H1 (cell line): ENCODE data around the gene FAM219A.

Source experiments
- CBX8 ChIP-seq: fragments of 300-800, 300-1000 bp; sonication (generic); IDR thresholded peaks from 2 replicates; pipeline ENCODE4 v1.7.1; 2016; ENCODE audit warnings: low read depth, low read length, borderline replicate concordance
- CTBP2 ChIP-seq: IDR thresholded peaks from 2 replicates; pipeline ENCODE4 v1.7.0; 2011; ENCODE audit warnings: borderline replicate concordance, mild to moderate bottlenecking, moderate library complexity, mixed read lengths, low read length; ENCODE audit not compliant: insufficient read depth, insufficient read length
- CTCF ChIP-seq, 3 experiments: IDR thresholded peaks; 1 replicate in 2 of 3; 2 replicates in 1 of 3; pipeline versions ENCODE4 v1.5.1 to v1.6.1; 2011; ENCODE audit warnings: low read length in 3 of 3, mild to moderate bottlenecking in 3 of 3, inconsistent platforms in 2 of 3, low read depth in 1 of 3, moderate library complexity in 1 of 3; ENCODE audit not compliant: insufficient read depth in 1 of 3; ENCODE audit errors: control extremely low read depth in 1 of 3
- EP300 ChIP-seq, 2 experiments: IDR thresholded peaks; 1 replicate in 1 of 2; 2 replicates in 1 of 2; pipeline ENCODE4 v1.6.1; 2011 to 2012; ENCODE audit warnings: low read depth in 2 of 2, low read length in 2 of 2, mild to moderate bottlenecking in 2 of 2, borderline replicate concordance in 1 of 2, inconsistent platforms in 1 of 2, moderate library complexity in 1 of 2
- RNF2 ChIP-seq: fragments of 200-900, 300-1000 bp; sonication (generic); IDR thresholded peaks from 2 replicates; pipeline ENCODE4 v1.7.1; 2016; ENCODE audit warnings: borderline replicate concordance, low read depth, mild to moderate bottlenecking, antibody characterized with exemption, low read length; ENCODE audit not compliant: poor library complexity, severe bottlenecking; ENCODE audit errors: missing control alignments
- SIN3A ChIP-seq, 2 experiments: IDR thresholded peaks in 1 of 2; conservative IDR thresholded peaks in 1 of 2; 2 replicates each; pipeline ENCODE4 v1.6.1; 2011 to 2012; ENCODE audit warnings: low read length in 2 of 2, improper control_type of control experiment in 1 of 2, low read depth in 1 of 2, mild to moderate bottlenecking in 1 of 2
- SUZ12 ChIP-seq: fragments of 200-600 bp; sonication (generic); IDR thresholded peaks from 2 replicates; pipeline ENCODE4 v1.6.1; 2012; ENCODE audit warnings: mild to moderate bottlenecking, inconsistent platforms, low read length, moderate library complexity, mixed read lengths

GRCh38 chr9:34374905-34375552, 83.3 kb downstream of the FAM219A start:
- TF ChIP-seq SIN3A (conservative IDR thresholded peaks at IDR 0.05 in 1 of 2, IDR thresholded peaks at IDR 0.05 in 1 of 2; ENCODE audit: low read depth in 1 of 2, low read length in 2 of 2), result no peak
- no peak for TF ChIP-seq RNF2
- no peak for TF ChIP-seq CTCF (IDR thresholded peaks at IDR 0.05; ENCODE audit: control extremely low read depth in 1 of 3, insufficient read depth in 1 of 3, low read depth in 1 of 3, low read length in 3 of 3)
- no peak for TF ChIP-seq EP300 (IDR thresholded peaks at IDR 0.05; ENCODE audit: borderline replicate concordance in 1 of 2, low read depth in 2 of 2, low read length in 2 of 2)
- TF ChIP-seq CTBP2, result no peak
- no peak for TF ChIP-seq CBX8
- TF ChIP-seq SUZ12, result no peak
